GM15510 (cell line): Measurements from ENCODE around the gene RBL2.

ENCODE experiments used
- POLR2A ChIP-seq: IDR thresholded peaks from 3 replicates; pipeline ENCODE4 v1.6.1; 2011; ENCODE audit warnings: borderline replicate concordance; ENCODE audit not compliant: insufficient read length; ENCODE audit errors: extremely low read depth

Gene RBL2

GRCh38 chr16:53511403-53512280, 77.4 kb downstream of the RBL2 start:
- no peak for TF ChIP-seq POLR2A

DNA sequence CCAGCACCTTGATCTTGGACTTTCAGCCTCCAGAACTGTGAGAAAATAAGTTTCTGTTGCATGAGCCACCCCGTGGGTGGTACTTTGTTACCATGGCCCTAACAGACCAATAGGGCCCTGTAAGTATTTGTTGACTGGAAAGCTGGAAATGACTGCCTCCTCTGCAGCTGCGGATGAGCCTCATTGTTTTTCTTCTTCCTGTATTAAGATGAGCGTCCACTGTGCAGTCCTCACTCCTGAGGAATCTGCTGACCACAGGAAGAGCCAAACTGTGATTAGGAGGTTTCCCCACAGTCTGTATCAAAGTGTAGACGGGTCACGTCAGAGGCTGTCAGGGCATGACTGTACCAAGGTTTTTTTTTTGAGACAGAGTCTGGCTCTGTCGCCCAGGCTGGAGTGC, 81.0 kb downstream of the RBL2 start:
- TF ChIP-seq POLR2A: no peak

DNA sequence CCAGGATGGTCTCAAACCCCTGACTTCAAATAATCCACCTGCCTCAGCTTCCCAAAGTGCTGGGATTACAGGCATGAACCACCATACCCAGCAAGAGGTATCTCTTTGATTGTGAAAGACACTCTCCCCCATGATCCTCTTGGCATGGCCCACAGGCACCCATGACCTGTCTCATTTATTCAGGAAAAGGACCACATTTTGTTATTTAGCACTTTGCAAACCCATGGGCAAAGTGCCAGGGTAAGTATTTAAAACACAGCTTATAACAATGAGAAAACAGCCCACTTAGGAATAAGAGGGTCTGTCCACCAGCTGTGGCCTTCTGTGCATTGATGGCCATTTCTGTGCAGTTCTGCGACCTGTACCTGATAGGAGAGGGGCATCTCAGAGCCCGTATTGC, 81.5 kb downstream of the RBL2 start:
- TF ChIP-seq POLR2A: no peak

- no peak for TF ChIP-seq POLR2A
Measured at GRCh38 chr16:53517851-53518250, 83.6 kb downstream of the RBL2 start.

DNA sequence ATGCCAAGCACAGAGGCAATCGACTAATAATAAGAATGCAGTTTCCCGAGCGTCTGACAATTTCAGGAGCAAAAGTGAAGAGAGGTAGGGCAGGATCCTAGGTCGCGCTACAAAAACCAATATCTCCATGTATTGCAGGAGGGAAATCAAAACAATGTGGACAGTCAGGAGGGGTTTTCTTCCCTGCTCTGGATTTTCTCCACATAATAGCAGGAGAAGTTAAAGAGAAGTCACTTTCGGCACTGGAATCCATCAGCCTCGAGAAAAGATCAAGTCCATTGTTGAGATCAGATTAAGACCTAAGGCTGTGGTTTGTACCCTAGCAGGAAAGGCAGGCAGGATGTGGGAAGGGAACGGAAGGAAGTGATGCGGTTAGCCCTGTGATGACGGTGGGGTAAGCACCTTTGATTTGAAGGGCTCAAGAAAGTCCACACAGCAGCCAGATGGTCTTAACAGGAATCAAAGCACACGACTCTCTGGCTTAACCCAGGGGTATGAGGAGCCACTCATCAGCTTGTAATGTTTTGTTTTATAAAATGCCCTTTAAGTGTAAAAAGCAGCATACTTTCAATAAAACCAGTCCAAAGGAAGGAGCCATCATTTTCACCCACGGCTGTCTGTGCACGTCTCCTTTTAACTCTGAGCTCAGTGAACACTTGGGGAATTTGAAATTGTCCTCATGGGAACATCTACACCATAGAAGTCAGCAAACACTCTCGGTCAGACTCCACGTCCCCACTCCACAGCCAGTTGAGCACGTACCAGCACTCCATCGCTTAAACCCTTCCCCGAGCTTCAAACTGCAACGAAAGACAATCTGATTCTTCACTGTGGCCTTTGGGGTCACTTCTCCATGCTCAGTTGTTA, 84.5 kb downstream of the RBL2 start:
- peak; percentile 42 for TF ChIP-seq POLR2A

GRCh38 chr16:53519417-53520091, 85.3 kb downstream of the RBL2 start:
- TF ChIP-seq POLR2A: no peak

DNA sequence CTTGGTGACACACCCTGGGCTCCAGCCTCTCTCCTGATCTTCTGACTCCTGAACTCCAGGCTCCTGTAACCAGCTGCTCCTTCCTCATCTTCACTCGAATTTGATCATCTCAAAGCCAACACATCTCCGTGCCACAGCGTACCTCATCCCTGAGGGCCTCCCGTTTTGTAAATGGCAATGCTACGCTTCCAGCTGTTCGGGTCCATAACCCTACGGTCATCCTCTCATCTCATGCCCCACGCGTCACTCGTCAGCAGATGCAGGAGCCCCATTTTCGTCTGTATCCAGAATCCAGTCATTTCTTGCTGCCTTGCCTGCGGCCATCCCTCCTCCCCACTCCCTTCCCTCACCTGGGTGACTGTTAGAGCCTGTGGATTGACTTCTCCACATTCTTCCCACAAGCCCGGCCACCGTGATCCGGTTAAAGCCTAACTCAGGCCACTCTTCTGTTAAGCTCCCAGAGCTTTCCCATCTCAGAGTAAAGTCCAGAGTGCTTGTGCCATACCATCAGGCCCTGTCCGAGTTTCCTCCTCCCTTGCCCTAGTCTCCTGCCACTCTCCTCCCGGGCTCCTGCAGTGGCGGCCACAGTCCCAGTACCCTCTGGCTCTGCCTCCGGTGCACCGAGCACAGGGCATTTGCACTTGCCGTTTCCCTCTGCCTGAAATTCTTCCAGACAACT, 89.0 kb downstream of the RBL2 start:
- no peak for TF ChIP-seq POLR2A

GRCh38 chr16:53523971-53524548, 89.8 kb downstream of the RBL2 start:
- TF ChIP-seq POLR2A: no peak

GRCh38 chr16:53528797-53529196, 94.5 kb downstream of the RBL2 start:
- no peak for TF ChIP-seq POLR2A

- TF ChIP-seq POLR2A: no peak
Measured at GRCh38 chr16:53529513-53529912, 95.2 kb downstream of the RBL2 start.

GRCh38 chr16:53530046-53530445, 95.8 kb downstream of the RBL2 start:
- TF ChIP-seq POLR2A: no peak

- no peak for TF ChIP-seq POLR2A
Measured at GRCh38 chr16:53530741-53531140, 96.5 kb downstream of the RBL2 start.

GRCh38 chr16:53534206-53534605, 99.9 kb downstream of the RBL2 start:
- TF ChIP-seq POLR2A: no peak

DNA sequence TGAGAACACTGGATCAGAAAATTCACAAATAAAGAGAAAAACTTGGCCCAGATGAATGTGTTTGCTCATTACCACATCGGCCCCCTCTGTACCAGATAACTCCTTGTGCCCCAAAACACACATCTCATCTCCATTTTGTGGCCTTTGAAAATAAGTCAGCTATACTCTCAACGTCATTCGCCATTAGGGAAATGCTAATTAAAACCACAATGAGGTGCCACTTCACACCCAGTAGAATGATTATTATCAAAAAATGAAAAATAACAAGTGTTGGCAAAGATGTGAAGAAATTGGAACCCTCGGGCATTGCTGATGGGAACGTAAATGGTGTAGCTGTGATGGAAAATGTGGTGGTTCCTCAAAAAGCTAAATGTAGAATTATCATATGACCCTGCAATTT, 103.4 kb downstream of the RBL2 start:
- no peak for TF ChIP-seq POLR2A
